Sciatic nerve (tissue), 2 donors: ENCODE measurements around the gene ATG4D. TPM values are rescaled to one million over a fixed set of nuclear protein-coding genes. Genes with fewer than 3 reads are reported as not detected.
"Not testable (repeated sequence)": the region's sequence is repeated elsewhere in the genome, so short reads cannot be mapped to it uniquely, and the experiment has no call there.

Experiments used
- ATAC-seq: fragments of 200-7000 bp; cut with Tn5 transposase; one replicate; pipeline ENCODE4 v1.9.1; 2020; ENCODE audit warnings: mild to moderate bottlenecking, moderate library complexity
- DNase-seq: peaks from one replicate; pipeline ENCODE4 v3.0.0-alpha.2; 2020; ENCODE audit warnings: low spot score
- intact Hi-C: fragments of 100-400 bp; cut with DNase I; formaldehyde crosslinking; loops from one replicate; pipeline ENCODE4 v1.14.2; 2022
- total RNA-seq: library from RNA; stranded (reverse); fragmentation: NEBNext Ultra II Directional; extraction: Animal tissue kit (Norgen Biotek cat#: 25700); gene quantifications from one replicate; pipeline ENCODE4 v1.2.1, GENCODE V29; 2021
- donor health status: DM: no; HTN: no; CAD: no.
- donor health status: DM: no; HTN: no; CAD: no.

Gene ATG4D
- total RNA-seq, 1 donor from 2014 or later = 15.1 TPM

- intact Hi-C loops = loop anchor here (10.0 kb wide), 1 partner anchor 152 kb away; no protein-coding TSS in a partner anchor
Measured at GRCh38 chr19:10566658-10567410, 23.1 kb downstream of the ATG4D start.

GRCh38 chr19:10567656-10568055, 24.0 kb downstream of the ATG4D start:
- no peak for ATAC-seq
- intact Hi-C loops = loop anchor here (10.0 kb wide), 1 partner anchor 153 kb away; no protein-coding TSS in a partner anchor
- DNase-seq = no peak

More at GRCh38 chr19:10566658-10567410, 23.1 kb downstream of the ATG4D start:
- no peak for ATAC-seq
- DNase-seq = no peak

- DNase-seq (peak; percentile 72), ATAC-seq (no peak)
- intact Hi-C loops = loop anchor here (10.0 kb wide), 1 partner anchor 153 kb away; no protein-coding TSS in a partner anchor
Measured at GRCh38 chr19:10568062-10568825, 24.5 kb downstream of the ATG4D start.

- intact Hi-C loops = loop anchor here (10.0 kb wide), 1 partner anchor 154 kb away; no protein-coding TSS in a partner anchor
Measured at GRCh38 chr19:10568826-10569651, 25.3 kb downstream of the ATG4D start, which contains the start of gene CDKN2D. TSS of gene CDKN2D (minus strand) at chr19:10568979. CDS start at chr19:10568653, 326 bp downstream.

GRCh38 chr19:10573793-10574192, 30.1 kb downstream of the ATG4D start:
- DNase-seq, ATAC-seq, intact Hi-C loops: not testable (repeated sequence)

More at GRCh38 chr19:10568826-10569651, 25.3 kb downstream of the ATG4D start, which contains the start of gene CDKN2D:
- DNase-seq (peak; percentile 100), ATAC-seq (peak; percentile 92)

GRCh38 chr19:10574462-10574861, 30.8 kb downstream of the ATG4D start:
- no peak for DNase-seq
- intact Hi-C loops = no loop called here
- ATAC-seq = no peak

GRCh38 chr19:10575011-10575716, 31.5 kb downstream of the ATG4D start:
- intact Hi-C loops = no loop called here
- DNase-seq (no peak), ATAC-seq (no peak)

GRCh38 chr19:10577951-10578350, 34.2 kb downstream of the ATG4D start:
- intact Hi-C loops = no loop called here
- DNase-seq (no peak), ATAC-seq (no peak)

- peak; percentile 87 for ATAC-seq
- intact Hi-C loops = loop anchor here (2.0 kb wide), 1 partner anchor 64 kb away; no protein-coding TSS in a partner anchor
- DNase-seq = peak; percentile 93
Measured at GRCh38 chr19:10580979-10581631, 37.4 kb downstream of the ATG4D start.

GRCh38 chr19:10582091-10582490, 38.4 kb downstream of the ATG4D start:
- intact Hi-C loops = no loop called here
- no peak for ATAC-seq
- DNase-seq = no peak

- intact Hi-C loops = no loop called here
- ATAC-seq = no peak
- DNase-seq = no peak
Measured at GRCh38 chr19:10583036-10583776, 39.5 kb downstream of the ATG4D start.

- ATAC-seq (no peak), DNase-seq (no peak)
- intact Hi-C loops = no loop called here
Measured at GRCh38 chr19:10586396-10586795, 42.7 kb downstream of the ATG4D start.

- intact Hi-C loops = no loop called here
- no peak for ATAC-seq
Measured at GRCh38 chr19:10587022-10587838, 43.5 kb downstream of the ATG4D start, which contains the start of gene AP1M2. TSS of gene AP1M2 (minus strand) at chr19:10587312. CDS start at chr19:10587231, 81 bp downstream.

GRCh38 chr19:10587839-10588150, 44.1 kb downstream of the ATG4D start:
- DNase-seq (no peak), ATAC-seq (no peak)
- intact Hi-C loops = no loop called here

More at GRCh38 chr19:10587022-10587838, 43.5 kb downstream of the ATG4D start, which contains the start of gene AP1M2:
- no peak for DNase-seq

- intact Hi-C loops = no loop called here
- no peak for DNase-seq
- ATAC-seq = no peak
Measured at GRCh38 chr19:10593148-10593547, 49.4 kb downstream of the ATG4D start.
